CD1c-positive myeloid dendritic cell (primary cell): ENCODE measurements around the gene B3GALT4.
"Not testable (repeated sequence)": the region's sequence is repeated elsewhere in the genome, so short reads cannot be mapped to it uniquely, and the experiment has no call there.

ENCODE experiments used
- DNase-seq: peaks from one replicate; pipeline ENCODE4 v3.0.0-alpha.2; 2016; ENCODE audit errors: extremely low spot score

B3GALT4 gene, protein sequence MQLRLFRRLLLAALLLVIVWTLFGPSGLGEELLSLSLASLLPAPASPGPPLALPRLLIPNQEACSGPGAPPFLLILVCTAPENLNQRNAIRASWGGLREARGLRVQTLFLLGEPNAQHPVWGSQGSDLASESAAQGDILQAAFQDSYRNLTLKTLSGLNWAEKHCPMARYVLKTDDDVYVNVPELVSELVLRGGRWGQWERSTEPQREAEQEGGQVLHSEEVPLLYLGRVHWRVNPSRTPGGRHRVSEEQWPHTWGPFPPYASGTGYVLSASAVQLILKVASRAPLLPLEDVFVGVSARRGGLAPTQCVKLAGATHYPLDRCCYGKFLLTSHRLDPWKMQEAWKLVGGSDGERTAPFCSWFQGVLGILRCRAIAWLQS

DNA sequence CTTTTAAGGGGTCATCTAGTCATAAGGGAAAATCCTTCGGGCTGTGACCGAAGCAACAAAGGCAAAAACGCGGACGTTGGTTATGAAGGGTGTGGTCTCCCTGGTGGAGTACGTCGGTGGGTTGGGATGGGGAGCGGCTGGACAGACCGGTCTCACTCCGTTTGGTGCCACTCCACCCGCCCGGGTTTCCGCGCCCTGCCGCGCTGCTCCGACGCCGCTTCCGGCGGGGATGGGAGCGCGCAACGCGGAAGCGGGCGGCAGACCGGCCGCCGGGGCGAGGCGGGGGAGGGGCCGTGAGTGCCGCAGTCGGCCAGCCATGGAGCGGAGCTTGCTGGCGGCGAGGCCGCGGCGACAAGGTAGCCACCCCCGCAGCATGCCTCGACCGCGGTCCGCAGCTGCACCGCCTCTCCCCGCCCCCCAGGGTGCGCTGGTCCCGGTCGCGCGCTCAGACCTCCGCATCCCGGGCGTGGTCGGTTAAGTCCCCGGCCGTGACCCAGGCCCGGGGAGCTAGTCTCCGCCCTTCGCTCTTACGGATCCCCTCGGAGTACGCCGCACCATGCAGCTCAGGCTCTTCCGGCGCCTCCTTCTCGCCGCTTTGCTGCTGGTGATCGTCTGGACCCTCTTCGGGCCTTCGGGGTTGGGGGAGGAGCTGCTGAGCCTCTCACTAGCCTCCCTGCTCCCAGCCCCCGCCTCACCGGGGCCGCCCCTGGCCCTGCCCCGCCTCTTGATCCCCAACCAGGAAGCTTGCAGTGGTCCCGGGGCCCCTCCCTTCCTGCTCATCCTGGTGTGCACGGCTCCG is at the start of gene B3GALT4:
TSS of gene B3GALT4 (plus strand) at position 260 of the 799 bp plus-strand sequence. CDS start at position 557, 297 bp downstream.
- peak; percentile 83 for DNase-seq

DNA sequence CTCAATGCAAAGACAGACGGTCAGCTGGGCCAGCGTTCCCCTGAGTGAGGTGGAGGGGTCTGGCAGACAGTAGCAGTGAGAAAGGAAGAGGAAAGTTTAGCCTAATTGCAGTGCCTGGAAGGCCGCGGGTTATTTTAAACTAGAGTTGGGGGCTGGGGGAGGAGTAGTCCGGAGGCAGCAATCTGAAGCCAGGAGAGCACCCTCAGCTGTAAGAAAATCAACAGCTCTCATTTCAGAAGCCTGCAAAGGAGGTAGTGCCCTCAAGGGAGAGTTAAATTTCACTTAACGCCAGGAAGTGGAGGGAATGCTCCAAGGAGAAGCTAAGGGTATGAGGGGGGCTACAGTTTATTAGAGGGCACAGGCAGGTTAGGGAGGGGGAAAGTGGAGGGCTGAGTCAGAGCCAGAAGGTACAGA is 41.7 kb upstream of the B3GALT4 start:
- DNase-seq: no peak

DNA sequence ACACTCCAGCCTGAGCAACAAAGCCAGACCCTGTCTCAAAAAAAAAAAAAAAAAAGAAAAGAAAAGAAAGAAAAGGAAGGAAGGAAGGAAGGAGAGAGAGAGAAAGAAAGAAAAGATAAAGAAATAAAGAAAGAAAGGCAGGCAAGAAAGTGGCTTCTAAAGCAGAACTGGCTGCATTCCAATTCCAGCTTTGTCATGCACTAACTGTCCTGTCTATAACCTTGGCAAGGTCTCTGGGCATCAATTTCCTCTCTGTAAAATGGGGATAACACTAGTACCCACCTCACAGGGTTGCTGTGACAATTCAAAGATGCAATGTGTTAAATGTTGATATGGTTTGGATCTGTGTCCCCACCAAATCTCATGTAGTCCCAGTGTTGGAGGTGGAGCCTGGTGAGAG is 40.6 kb upstream of the B3GALT4 start:
- DNase-seq: no peak

DNA sequence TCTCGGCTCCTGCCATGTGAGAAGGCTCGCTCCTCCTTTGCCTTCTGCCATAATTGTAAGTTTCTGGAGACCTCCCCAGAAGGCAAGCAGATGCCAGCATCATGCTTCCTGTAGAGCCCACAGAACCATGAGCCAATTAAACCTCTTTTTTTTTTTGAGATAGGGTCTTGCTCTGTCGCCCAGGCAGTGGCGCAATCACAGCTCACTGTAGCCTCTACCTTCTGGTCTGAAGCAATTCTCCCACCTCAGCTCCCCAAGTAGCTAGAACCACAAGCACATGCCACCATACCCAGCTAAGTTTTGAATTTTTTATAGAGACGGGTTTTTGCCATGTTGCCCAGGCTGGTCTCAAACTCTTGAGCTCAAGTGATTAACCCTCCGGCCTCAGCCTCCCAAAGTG is 40.1 kb upstream of the B3GALT4 start:
- no peak for DNase-seq

DNA sequence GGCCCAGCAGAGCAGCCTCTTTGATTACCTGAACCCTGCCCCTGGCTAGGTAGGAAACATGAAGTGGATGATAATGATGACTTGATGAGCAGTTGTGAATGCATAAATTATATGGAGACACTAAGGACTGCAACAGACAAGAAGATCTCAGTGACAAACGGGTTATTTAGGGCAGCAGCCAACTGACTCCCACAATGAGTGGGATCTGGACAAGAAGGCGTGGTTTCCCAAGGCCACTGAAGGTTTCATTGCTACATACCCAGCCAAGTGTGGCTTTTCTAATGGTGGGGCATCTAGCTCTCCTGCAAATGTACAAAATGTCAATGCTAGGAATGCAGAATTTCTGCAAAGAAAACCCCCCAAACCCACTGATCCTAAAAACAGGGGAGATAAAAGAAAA is 39.2 kb upstream of the B3GALT4 start:
- no peak for DNase-seq

DNA sequence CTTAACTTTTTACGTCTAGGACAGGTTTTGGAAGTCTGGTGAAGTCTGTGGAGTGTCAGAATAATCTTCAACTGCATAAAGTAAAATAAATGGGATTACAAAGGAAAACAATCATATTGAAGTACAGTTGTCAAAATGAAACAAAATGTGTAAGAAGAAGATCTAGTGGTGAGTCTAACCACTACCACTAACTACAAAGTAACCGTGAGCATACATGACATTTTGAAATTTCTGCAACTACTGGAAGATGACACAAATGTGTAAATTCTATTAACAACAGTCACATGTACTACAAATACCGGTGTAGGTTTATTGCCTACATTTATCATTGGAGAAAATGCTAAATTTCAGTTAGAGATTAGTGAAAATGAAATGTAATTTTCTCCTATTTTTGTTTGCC is 35.0 kb upstream of the B3GALT4 start:
- DNase-seq: no peak

DNA sequence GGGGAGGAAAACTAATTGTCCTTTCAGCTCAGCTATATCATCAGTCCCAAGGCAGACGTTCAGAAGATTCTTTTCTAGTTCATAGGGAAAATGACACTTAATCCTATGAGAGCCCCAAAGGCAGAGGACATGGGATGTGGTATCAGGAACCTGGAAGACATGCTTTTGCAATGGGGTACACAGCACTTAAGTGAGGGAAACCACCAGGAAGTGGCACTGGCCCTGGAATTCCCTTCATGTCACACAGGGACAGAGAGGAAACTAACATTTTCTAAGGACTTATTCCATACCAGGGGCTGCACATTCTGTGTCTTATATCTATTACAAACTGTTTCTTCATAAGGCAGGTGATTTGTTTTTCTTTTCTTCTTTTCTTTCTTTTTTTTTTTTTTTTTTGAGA is 33.4 kb upstream of the B3GALT4 start:
- DNase-seq: peak; percentile 3

DNA sequence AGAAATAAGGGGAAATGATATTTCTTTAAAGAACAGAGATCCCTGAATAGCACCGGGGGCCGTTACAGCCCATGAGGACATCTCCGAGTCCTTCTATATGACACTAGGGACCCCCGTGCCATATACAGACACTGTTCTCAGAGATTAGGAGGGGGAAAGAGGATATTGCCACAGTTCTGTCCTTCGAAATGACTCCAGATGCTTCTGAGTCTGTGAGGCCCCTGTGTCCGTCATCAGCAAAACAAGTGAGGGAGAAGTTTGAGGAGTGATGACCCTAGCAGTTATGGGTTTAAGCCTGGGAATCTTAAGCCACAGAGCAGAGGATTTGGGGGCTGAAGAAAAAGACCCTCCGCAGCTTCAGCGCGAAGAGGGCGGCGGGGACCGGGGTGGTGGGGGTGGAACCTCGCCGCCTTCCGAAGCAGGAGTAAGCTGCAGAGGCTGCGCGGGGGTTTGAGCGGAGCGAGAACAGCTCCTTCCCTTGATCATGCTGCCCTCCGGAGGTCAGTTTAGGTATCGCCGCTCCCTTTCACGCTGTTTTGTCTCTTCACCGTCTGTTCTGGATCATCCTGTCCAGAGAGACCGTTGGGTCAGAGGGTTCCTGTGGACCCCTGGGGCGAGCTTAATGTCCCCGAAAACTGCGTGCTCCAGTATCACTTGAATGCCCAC is 28.8 kb upstream of the B3GALT4 start:
- DNase-seq: peak; percentile 91

DNA sequence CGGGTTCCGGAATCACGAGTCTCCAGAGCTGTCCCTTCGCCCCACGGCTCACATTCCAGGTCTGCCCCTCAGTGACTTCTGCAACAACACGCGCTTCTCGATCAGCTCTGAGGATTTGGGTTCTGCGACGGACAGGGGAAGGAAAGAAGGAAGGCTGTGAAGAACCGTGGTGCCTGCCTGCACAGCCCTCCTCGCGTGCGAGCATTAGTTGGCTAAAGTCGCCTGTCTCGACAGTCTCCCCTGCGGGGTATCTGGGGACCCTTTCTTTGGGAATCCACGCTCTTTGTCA is 28.3 kb upstream of the B3GALT4 start:
- no peak for DNase-seq

DNA sequence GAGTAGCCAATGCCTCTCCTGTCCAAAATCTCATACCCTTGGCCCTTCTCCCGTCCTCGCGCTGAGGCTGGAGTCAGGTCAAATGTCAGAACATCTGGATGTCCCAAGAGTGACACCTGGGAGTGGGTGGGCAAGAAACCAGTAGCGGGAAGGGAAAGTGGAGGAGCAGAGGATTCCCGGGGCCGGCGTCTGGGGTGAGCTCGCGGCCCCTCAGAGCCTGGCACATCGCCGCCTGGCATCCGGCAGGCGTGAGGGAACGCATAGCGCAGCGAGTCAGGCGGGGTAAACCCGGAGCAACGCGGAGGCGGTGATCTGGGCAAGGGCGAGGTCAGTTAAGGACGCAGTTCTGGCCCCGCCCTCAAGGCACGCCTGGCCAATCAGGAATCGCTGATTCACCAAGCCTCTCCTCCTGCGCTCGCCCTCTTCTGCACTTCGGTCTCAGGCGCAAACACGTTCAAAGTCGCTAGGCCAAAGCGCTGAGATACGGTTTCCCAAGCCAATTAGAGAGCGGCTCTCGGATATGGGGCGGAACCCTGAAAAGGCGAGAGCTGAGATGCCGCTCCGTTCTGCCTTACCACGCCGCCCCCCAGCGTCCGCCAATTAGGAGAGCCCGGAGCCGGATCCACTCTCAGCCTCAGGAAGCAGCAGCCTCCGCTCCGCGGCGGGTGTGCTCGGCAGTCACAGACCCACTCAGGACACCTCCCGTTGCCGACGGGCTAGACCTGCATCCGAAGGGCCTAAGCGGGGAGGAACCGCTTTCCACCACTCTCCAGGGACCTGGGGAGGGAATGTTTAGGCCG is 27.8 kb upstream of the B3GALT4 start:
- DNase-seq: peak; percentile 99

DNA sequence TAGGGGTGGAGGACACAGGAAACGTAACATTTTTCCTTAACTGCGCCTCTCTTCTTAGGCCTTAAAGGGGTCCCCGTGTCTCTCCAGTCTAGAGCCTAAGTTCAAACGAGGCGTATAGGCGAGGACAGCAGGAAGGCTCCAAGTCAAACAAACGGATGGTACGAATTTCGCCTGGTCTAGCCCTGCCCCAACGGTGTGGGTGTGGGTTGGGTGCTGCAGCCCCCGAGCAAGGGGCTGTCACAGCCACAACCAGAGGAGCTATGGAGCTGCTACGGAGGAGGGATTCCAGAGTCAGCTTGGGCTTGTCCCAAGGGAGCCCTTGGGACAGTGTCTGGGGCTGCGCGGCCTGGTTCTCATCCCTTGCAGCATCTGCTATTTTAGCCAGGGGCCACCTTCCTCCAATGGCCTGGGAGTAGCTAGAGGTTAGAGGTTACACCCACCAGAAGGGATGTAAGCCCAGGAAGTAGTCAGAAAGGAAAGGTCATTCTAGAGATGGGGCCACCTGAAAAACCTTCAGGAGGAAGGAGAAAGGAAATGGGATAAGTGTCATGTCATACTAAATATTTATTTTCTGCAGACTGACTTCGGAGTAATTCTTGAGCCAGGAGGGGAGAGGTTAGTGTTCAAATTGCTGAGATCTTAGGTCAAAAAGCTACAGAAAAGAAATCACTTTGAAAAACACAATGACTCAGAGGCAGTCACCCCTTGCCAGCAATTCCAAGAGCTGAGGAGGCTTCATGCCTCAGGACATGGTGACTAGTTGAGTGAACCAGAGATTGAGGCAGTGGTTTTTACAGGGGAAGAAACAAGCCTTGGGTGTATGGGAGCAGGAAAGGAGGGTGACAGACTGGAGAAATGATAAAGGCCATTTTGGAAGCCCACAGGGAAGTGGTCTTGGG is 26.9 kb upstream of the B3GALT4 start:
- no peak for DNase-seq

DNA sequence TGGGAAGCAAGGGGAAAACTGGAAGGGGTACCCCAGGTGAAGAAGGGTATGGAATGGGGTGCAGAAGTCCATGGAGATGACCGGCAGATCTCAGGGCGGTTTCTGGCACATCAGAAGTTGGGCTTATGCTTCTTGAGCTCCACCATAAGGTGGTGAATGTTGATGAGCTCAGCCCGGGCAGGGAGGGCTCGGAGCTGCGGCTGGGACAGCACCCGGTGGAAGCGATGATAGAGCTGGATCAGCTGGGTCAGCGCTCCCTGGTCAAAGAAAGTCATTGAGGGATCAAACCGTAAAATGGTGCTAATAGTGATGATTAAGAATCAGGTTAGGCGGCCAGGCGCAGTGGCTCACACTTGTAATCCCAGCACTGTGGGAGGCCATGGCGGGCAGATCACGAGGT is 26.2 kb upstream of the B3GALT4 start:
- no peak for DNase-seq

DNA sequence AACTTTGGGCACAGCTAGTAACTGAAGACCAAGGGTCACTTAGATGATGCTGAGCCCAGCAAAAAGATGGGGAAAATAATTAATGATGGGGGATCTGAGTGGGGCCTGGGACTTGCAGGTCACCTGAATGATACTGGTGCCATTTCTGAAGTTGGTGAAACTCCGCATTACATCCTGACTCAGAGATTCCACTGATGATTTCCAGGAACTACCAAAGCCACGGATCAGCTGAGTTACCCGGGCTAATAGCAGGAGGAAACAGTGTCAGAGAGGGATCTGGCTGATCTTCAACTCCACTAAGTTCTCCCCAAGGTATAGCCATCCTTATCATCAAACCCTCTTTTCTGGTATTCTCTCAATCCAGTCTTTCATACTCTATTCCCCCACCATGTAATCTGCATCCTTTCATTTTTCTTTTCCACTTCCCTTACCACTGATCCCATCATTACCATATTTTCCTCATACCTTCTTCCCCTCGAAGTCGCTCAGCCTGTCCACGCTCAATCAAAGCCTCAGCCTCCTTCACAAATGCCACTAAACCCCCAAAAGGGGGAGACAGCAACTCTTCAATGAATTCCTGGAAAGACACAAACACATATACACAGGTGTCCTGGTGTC is 25.4 kb upstream of the B3GALT4 start:
- peak; percentile 7 for DNase-seq

DNA sequence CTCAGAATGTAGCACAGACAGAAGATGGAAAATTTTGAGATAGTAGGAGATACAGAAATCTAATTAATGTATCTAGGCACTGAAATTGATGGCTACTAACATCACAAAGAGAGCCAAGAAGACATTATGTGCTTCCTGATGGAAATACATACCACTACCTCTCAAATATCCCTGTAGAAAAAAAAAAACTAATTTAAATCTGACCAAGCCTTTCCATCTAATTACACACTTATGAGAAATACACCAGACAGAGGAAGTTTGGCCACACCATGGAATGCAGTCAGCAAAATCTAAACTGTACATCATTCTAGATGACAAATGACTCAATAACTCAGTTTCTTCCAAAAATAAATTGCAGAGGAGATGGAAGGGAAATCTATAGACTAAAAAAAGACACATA is 24.2 kb upstream of the B3GALT4 start:
- no peak for DNase-seq

DNA sequence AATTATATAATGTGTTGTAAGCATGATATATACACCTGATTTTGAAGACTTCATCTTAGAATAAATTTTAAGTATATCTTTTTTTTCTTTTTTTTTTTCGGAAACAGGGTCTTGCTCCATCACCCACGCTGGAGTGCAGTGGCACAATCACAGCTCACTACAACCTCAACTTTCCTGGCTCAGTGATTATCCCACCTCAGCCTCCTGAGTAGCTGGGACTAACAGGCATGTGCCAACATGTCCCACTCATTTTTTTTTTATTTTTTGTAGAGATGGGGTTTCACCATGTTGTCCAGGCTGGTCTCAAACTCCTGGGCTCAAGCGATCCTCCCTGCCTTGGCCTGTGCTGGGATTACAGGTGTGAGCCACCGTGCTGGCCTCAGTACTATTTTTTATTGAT is 22.3 kb upstream of the B3GALT4 start:
- no peak for DNase-seq

DNA sequence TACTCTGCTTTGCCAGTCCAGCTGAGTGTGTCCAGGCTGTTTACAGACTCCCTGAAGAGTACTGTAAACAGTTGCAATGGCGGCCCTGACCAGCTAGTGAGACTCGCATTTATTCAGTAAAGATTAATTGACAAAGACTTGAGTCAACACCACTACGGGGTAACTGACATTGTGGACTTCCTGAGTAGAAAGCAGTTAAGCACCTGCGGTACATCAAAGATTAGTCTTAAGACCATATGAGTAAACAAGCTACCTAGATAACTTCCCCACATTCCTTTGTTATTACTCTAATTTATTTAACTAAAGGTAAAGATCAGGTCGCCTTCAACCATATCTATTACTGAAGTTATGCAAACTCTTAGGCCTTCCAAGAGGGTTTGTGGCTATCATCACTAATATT is 17.9 kb upstream of the B3GALT4 start:
- DNase-seq: no peak

DNA sequence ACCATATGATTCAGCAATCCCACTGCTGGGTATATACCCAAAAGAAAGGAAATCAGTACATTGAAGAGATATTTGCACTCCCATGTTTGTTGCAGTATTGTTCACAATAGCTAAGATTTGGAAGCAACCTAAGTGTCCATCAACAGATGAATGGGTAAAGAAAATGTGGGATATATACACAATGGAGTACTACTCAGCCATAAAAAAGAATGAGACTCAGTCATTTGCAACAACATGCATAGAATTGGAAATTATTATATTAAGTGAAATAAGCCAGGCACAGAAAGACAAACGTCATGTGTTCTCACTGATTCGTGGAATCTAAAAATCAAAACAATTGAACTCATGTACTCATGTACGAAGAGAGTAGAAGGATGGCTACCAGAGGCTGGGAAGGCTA is 14.4 kb upstream of the B3GALT4 start:
- DNase-seq: not testable (repeated sequence)

DNA sequence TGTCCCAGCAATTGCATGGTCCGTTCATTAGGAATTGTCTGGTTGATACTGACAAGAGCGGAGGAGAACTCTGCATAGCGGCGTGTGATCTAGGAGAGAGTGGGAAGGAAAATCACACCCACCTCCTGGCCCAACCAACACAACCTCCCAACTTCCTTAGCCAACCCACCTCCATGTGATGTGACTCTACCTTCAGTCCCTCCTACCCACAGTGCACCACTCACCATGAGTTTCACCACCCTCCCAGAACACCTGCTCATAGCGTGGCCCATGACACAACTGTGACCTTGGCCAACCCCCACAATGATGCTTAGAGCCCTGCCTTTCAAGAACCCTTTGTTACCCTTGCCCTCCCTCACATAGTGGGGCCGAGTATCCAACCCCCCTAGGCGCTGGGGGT is 12.9 kb upstream of the B3GALT4 start:
- no peak for DNase-seq

DNA sequence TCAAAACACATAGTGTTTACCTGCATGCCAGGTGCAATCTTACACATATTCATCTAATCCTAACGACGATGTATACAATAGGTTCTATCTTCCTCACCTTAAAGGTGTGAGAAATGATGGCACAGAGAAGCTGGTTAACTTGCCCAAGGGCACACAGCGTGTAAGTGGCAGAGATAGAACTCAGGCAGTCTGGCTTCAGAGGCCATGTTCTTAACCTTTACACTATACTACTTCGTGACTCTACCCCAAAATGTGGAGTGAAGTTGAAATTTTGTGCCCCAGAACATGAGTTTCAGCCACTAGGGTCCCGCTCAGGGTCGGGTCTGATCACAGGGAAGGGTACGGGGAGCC is 5.8 kb upstream of the B3GALT4 start:
- DNase-seq: no peak

DNA sequence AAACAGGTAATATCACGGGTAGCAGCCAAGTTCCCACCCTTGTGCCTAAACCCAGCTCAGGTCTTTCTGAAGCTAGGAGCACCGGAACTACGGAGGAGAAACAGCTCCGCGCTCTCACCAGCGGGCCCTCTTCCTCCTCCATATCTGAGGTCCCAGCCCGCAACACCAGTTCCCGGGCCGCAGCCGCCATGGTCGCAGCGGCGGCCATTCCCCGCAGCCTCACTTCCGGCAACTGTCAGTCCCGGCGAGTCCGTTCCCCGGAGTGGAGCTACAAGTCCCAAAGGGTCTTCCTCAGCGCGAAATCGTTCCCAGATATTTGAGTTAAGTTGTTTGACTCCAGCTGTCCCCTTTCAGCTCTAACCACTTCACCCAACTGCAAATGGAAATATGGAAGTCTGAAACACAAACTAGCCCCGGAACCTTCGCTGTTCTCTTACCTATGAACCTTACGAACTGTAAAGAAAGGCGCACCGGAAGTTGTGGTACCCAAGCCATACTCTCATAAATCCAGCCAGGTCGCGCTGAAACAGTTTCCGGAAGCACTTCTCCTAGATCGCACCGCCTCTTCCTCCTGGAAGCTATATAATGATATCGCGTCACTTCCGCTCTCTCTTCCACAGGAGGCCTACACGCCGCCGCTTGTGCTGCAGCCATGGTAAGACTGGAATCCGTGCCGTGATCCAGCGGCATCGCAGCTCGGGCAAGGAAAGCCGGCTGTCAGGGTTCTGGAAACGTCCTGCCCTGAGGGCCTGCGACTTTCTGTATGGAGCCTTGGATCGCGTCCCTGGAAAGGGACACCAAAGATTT is 5.3 kb upstream of the B3GALT4 start, which contains the start of the genes RPS18 and VPS52:
TSS of gene RPS18 (plus strand) at position 608 of the 807 bp plus-strand sequence. CDS start at position 653, 45 bp downstream.
TSS of gene VPS52 (minus strand) at position 409 of the 807 bp plus-strand sequence. CDS start at position 208, 201 bp downstream.
- peak; percentile 99 for DNase-seq
